GM12872 (cell line): Measurements from ENCODE around the gene DAD1.

Experiments
- CTCF ChIP-seq: IDR thresholded peaks from 3 replicates; pipeline ENCODE4 v1.5.1; 2011; ENCODE audit warnings: low read depth, mild to moderate bottlenecking, low read length, moderate library complexity; ENCODE audit not compliant: insufficient read depth

Gene DAD1

GRCh38 chr14:22563987-22564386 is 25.0 kb downstream of the DAD1 start:
- TF ChIP-seq CTCF, result no peak

DNA sequence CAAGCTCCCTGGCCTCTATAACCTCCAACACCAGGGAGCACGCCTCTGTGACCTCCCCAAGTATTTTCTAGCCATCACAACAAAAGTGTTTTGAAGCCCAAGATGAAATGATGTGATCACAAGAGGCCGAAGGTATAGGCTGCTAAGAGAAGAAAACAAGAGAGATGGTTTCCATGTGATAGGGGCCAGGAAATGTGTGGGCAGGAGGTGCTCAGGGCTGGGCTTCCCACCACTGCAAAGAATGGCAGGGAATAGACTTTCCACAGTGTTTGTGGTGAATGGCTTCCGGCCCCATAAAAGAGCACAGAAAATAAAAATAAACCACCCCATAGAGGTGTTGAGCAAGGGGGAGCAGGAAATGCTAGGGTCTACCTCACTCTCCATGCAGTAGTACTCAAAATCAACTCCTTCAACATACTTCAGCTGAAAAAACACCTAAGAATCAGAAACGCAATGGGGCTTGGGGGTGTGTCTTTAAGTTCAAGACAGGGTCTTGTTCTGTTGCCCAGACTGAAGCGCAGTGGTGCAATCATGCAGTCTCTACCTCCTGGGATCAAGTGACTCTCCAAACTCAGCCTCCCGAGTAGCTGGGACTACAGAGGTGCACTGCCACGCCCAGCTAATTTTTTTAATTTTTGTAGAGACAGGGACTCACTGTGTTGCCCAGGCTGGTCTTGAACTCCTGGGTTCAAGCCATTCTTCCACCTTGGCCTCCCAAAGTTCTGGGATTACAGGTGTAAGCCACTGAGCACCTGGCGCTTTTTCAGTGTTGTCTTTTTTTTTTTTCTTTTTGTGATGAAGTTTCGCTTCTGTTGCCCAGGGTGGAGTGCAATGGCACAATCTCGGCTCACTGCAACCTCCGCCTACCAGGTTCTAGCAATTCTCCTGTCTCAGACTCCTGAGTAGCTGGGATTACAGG is 27.1 kb downstream of the DAD1 start:
- TF ChIP-seq CTCF, result no peak

GRCh38 chr14:22561366-22561660 is 27.7 kb downstream of the DAD1 start:
- no peak for TF ChIP-seq CTCF

DNA sequence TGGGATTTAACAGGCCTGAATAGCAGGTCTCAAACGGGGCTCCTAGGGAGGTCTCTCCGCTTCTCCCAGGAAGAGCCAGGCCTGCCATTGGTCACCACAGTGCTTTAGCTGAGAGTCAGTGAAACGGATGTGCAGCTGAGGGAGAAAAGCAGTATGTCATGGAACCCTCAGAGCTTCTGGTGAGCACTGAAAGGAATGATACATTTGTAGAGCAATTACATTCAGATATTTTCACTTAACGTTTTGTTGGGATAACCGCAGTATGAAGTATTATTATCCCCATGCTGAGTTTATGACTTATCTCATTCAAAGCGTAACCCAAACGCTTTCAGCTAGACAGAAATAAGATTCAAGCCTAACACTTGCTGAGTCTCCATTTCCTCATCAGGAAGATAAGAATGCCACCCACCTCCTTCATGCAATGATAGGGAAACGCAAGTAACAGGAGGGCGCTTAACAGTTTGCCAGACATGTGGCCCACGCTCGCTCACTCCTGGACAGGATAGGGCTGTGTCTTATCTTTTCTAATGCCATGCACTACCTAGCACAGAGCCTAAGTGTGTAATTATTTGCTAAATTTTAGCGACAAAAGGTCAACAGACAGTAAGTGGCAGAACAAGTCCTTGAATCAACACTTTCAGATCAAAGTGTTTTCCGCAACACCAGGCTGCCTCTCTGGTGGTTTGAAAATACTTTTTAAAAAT is 28.2 kb downstream of the DAD1 start:
- no peak for TF ChIP-seq CTCF

DNA sequence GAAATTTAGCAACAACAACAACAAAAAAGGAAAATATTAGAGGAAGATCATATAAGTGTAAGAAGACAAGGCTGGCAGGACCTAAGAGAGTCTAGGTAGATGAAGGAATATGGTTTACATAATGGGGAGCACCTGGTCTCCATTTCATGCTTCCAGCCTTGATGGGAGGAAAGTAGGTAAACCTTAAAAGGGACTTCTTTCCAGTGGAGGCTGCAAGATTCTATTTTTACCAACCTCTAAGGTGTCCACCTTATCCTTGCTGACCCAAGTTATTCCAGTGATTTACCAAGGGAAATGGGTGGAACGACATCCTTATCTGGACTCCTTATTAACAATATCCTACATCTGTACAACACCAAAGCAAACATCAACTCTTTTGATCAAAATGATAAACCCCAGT is 30.0 kb downstream of the DAD1 start:
- no peak for TF ChIP-seq CTCF

- TF ChIP-seq CTCF, result peak; percentile 21; the same call in 1 of the 3 replicates
Observed at GRCh38 chr14:22558221-22558913, 30.7 kb downstream of the DAD1 start.

DNA sequence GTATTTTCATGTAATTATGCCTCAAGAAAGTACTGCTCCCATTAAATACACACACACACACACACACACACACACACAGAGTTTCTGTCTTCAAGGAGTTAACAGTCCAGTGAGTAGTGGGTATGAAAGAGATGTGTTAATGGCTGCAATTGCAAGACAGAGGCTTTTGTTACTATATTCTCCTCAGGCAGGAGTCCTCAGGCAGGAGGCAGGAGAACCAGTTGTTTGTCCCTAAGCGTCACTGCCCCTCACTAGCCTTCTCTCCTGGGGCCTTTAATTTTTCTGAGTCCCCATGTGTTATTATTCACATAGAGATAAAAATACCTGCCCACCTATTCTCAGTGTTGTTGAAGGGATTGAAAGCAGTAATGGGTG is 31.2 kb downstream of the DAD1 start:
- TF ChIP-seq CTCF, result no peak
